Midbrain (tissue), 1 donor: ENCODE data around the gene RACGAP1.
A peak's percentile ranks its signal among the peaks of the same experiment; 100 is the strongest.
"Not testable (repeated sequence)": the region's sequence is repeated elsewhere in the genome, so short reads cannot be mapped to it uniquely, and the experiment has no call there.

ENCODE experiments used
- DNase-seq: peaks from one replicate; lab custom pipeline; 2025; lab: John Stamatoyannopoulos, UW

RACGAP1 gene

GRCh38 chr12:50030449-50030848 is 5.2 kb upstream of the RACGAP1 start:
- not testable (repeated sequence) for DNase-seq

- no peak for DNase-seq
Observed at GRCh38 chr12:50026691-50027090, 1.4 kb upstream of the RACGAP1 start.

GRCh38 chr12:50024805-50025186 is 498 bp downstream of the RACGAP1 start:
- DNase-seq: no peak

GRCh38 chr12:50024227-50024626 is 1.1 kb downstream of the RACGAP1 start:
- DNase-seq: no peak

GRCh38 chr12:50022903-50023302 is 2.4 kb downstream of the RACGAP1 start:
- no peak for DNase-seq

GRCh38 chr12:50021031-50021430 is 4.3 kb downstream of the RACGAP1 start:
- no peak for DNase-seq

- DNase-seq: no peak
Observed at GRCh38 chr12:50019524-50019923, 5.8 kb downstream of the RACGAP1 start.

GRCh38 chr12:50018968-50019367 is 6.3 kb downstream of the RACGAP1 start:
- DNase-seq: no peak

- no peak for DNase-seq
Observed at GRCh38 chr12:50018154-50018553, 7.1 kb downstream of the RACGAP1 start.

- no peak for DNase-seq
Observed at GRCh38 chr12:50017641-50018040, 7.7 kb downstream of the RACGAP1 start.

- peak; percentile 66 for DNase-seq
Observed at GRCh38 chr12:50016501-50017475, 8.5 kb downstream of the RACGAP1 start.

GRCh38 chr12:50014342-50014741 is 11.0 kb downstream of the RACGAP1 start:
- DNase-seq: no peak

- DNase-seq: peak; percentile 31
Observed at GRCh38 chr12:50013361-50014147, 11.7 kb downstream of the RACGAP1 start.

GRCh38 chr12:50006754-50007442 is 18.4 kb downstream of the RACGAP1 start:
- peak; percentile 54 for DNase-seq

GRCh38 chr12:50006280-50006679 is 19.0 kb downstream of the RACGAP1 start:
- peak; percentile 76 for DNase-seq

GRCh38 chr12:50005175-50005574 is 20.1 kb downstream of the RACGAP1 start:
- peak; percentile 64 for DNase-seq

GRCh38 chr12:50004696-50005095 is 20.6 kb downstream of the RACGAP1 start:
- no peak for DNase-seq

GRCh38 chr12:50003595-50003994 is 21.7 kb downstream of the RACGAP1 start:
- DNase-seq: no peak

- DNase-seq: no peak
Observed at GRCh38 chr12:49998453-49998852, 26.8 kb downstream of the RACGAP1 start.

- DNase-seq: no peak
Observed at GRCh38 chr12:49990273-49990672, 35.0 kb downstream of the RACGAP1 start.

- DNase-seq: not testable (repeated sequence)
Observed at GRCh38 chr12:49989400-49989799, 35.9 kb downstream of the RACGAP1 start.

GRCh38 chr12:49987625-49988303 is 37.5 kb downstream of the RACGAP1 start:
- no peak for DNase-seq
